ENCODE measurements around the gene SLC4A7. TPM values are rescaled to one million over a fixed set of nuclear protein-coding genes. Genes with fewer than 3 reads are reported as not detected.

SLC4A7 gene
- total and polyA plus RNA-seq, 2 donors (not counting 3 experiments of a cell fraction or from before 2014, with no cell fraction given): 7.8 to 50.9 TPM

GRCh38 chr3:27488821-27489220 lies 4.6 kb upstream of the SLC4A7 start:
- CTCF ChIA-PET: interaction anchor here (1.2 to 1.4 kb wide), 2 partner anchors 19 to 22 kb away, joined by 3 read pairs; no protein-coding TSS in a partner anchor
- Histone ChIP-seq H3K4me2 (ENCODE audit: insufficient read depth, low read length) (no peak overlapping the region), H3K79me2 (ENCODE audit: control insufficient read depth, insufficient read depth, low read length) (peaks cover 3% of the 10 kb centered on the region), H3K9me3 (replicated peaks; ENCODE audit: control insufficient read depth, insufficient read depth, low read length) (no peaks in the 10 kb centered on the region), H3K27ac (ENCODE audit: insufficient read depth, low read depth, low read length) (no peak overlapping the region), H2AFZ (ENCODE audit: low read depth, low read length) (no peak overlapping the region), H3K27me3 (ENCODE audit: control insufficient read depth in 2 of 2, insufficient read depth in 2 of 2, low read length in 2 of 2) (no peaks in the 10 kb centered on the region), H3K36me3 (ENCODE audit: control insufficient read depth in 2 of 2, extremely low read depth in 1 of 2, insufficient read depth in 2 of 2, low read length in 2 of 2) (no peaks in the 10 kb centered on the region), H3K4me3 (replicated peaks in 1 of 3; ENCODE audit: insufficient read depth in 1 of 3, low read depth in 1 of 3, low read length in 3 of 3) (no peak overlapping the region), H3K9ac (replicated peaks; ENCODE audit: extremely low read depth, insufficient read depth, low read length) (no peak overlapping the region), H4K20me1 (replicated peaks; ENCODE audit: control insufficient read depth, extremely low read depth, insufficient read depth, low read length) (no peaks in the 10 kb centered on the region), H3K4me1 (ENCODE audit: control insufficient read depth, extremely low read depth, insufficient read depth, low read length) (no peaks in the 10 kb centered on the region), H3K9me1 (replicated peaks; ENCODE audit: control insufficient read depth, extremely low read depth, insufficient read depth, low read length) (no peaks in the 10 kb centered on the region)
- BruUV-seq (replicated peaks): no TSS peak
- POLR2A ChIA-PET: no interaction called here
- TF ChIP-seq MYC (IDR thresholded peaks at IDR 0.05; ENCODE audit: low read depth, low read length) (no peak), EZH2 (IDR thresholded peaks at IDR 0.05; ENCODE audit: borderline replicate concordance, low read depth, low read length, severe bottlenecking) (no peak), GATA2 (IDR thresholded peaks at IDR 0.05; ENCODE audit: insufficient read depth, insufficient read length, low read depth, low read length) (no peak), POLR2A (IDR thresholded peaks at IDR 0.05; ENCODE audit: low read depth, low read length) (no peak), POLR2AphosphoS5 (IDR thresholded peaks at IDR 0.05; ENCODE audit: insufficient read depth, low read depth, low read length) (no peak), JUN (IDR thresholded peaks at IDR 0.05; ENCODE audit: borderline replicate concordance, insufficient read depth, insufficient read length, low read depth) (no peak), FOS (IDR thresholded peaks at IDR 0.05; ENCODE audit: borderline replicate concordance, insufficient read depth, low read length) (no peak)
- TF ChIP-seq, protein P1, sequence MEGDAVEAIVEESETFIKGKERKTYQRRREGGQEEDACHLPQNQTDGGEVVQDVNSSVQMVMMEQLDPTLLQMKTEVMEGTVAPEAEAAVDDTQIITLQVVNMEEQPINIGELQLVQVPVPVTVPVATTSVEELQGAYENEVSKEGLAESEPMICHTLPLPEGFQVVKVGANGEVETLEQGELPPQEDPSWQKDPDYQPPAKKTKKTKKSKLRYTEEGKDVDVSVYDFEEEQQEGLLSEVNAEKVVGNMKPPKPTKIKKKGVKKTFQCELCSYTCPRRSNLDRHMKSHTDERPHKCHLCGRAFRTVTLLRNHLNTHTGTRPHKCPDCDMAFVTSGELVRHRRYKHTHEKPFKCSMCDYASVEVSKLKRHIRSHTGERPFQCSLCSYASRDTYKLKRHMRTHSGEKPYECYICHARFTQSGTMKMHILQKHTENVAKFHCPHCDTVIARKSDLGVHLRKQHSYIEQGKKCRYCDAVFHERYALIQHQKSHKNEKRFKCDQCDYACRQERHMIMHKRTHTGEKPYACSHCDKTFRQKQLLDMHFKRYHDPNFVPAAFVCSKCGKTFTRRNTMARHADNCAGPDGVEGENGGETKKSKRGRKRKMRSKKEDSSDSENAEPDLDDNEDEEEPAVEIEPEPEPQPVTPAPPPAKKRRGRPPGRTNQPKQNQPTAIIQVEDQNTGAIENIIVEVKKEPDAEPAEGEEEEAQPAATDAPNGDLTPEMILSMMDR (IDR thresholded peaks at IDR 0.05; ENCODE audit: extremely low read depth in 1 of 2, insufficient read depth in 1 of 2, low read depth in 1 of 2, low read length in 2 of 2): no peak
- TF ChIP-seq, protein P2, sequence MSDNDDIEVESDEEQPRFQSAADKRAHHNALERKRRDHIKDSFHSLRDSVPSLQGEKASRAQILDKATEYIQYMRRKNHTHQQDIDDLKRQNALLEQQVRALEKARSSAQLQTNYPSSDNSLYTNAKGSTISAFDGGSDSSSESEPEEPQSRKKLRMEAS (IDR thresholded peaks at IDR 0.05; ENCODE audit: insufficient read depth, insufficient read length): no peak
- dilution Hi-C loops (cut with MboI; ENCODE audit: extremely low pct_ligation_motif_present, low sequenced_read_pairs): no loop called here
- FAIRE-seq: no peak
- intact Hi-C loops (cut with micrococcal nuclease): no loop called here
- DNase-seq (ENCODE audit: low read depth, low spot score): no peak

Data from endothelial cell of umbilical vein (primary cell).